Activated gamma-delta T cell treated with anti-CD3 and anti-CD28 coated beads, Interleukin-2, amount 50 U/mL, for 16 hours (primary cell): ENCODE results near the gene SSRP1.
"Not testable (repeated sequence)": the region's sequence is repeated elsewhere in the genome, so short reads cannot be mapped to it uniquely, and the experiment has no call there.

Source experiments
- DNase-seq: peaks from one replicate; pipeline ENCODE4 v3.0.0-alpha.2; 2020; ENCODE audit warnings: low read depth

Gene SSRP1

DNA sequence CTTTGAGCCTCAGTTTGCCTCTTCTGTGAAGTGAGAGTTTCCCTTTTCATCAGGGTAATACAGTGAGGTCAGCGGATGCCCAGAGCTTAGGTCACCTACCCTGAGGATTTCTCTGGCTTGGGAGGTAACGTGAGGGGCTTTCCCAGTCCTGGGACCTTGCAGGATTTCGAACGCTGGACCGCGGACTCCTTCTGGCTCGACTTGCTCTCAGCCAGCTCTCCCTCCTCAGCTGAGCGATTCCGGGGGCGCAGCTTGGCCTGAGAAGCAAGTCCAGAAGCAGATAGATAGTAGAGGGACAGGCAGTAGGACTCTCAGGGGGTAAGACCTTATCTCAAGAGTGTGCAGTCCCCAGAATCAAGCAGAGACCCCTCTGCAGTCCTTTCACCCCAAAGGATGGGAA, 34.9 kb downstream of the SSRP1 start:
- no peak for DNase-seq

DNA sequence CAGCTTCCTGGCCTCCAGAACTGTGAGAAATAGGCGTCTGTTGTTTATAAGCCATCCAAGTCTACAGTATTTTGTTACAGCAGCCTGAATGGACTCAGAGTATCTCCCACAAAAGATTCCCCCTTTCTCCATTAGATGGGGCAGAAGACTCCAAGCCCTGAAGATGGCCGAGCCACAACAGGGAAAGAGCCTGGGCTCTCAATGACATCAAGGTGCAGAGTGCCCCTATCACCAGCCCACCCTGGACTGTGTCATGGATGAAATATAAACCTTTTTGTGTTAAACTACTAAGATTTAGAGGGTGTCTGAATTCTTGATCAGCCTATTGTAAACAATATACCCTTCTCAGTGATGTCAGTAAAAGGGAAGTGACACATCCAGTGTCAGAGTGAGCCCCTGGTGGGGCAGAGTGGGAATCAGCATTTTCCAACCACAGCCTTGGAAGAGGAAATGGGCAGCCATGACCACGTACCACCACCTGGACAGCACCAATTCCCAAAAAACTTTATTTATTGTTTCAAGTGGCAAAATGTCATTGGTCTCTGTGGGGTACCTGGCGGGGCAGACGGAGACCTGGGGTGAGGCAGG, 36.4 kb downstream of the SSRP1 start:
- no peak for DNase-seq

DNA sequence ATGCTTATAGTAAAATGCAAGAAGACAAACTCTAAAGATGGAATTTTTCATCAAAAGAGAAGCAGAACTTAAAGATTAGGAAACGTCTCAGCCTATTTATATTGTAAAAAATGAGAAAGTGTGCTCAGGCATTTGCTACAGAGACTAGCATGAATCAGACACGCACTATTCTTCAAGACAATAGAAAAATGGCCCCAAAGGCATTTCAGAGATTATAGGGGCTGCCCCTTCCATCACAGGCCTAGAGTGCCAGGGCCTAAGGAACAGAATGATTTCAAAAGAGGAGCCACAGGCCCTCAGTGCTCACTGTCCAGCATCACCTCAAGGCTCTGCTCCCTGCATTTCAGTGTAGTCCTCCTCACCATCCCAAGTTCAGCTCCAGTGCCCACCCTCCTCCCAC, 38.5 kb downstream of the SSRP1 start:
- DNase-seq, result no peak

DNA sequence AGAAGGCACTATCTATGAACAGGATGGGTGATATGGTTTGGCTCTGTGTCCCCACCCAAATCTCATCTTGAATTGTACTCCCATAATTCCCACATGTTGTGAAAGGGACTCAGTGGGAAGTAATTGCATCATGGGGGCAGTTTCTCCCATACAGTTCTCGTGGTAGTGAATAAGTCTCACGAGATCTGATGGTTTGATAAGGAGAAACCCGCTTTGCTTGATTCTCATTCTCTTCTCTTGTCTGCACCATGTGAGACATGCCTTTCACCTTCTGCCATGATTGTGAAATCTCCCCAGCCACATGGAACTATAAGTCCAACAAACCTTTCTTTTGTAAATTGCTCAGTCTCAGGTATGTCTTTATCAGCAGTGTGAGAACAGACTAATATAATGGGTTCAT, 39.5 kb downstream of the SSRP1 start:
- DNase-seq, result not testable (repeated sequence)

DNA sequence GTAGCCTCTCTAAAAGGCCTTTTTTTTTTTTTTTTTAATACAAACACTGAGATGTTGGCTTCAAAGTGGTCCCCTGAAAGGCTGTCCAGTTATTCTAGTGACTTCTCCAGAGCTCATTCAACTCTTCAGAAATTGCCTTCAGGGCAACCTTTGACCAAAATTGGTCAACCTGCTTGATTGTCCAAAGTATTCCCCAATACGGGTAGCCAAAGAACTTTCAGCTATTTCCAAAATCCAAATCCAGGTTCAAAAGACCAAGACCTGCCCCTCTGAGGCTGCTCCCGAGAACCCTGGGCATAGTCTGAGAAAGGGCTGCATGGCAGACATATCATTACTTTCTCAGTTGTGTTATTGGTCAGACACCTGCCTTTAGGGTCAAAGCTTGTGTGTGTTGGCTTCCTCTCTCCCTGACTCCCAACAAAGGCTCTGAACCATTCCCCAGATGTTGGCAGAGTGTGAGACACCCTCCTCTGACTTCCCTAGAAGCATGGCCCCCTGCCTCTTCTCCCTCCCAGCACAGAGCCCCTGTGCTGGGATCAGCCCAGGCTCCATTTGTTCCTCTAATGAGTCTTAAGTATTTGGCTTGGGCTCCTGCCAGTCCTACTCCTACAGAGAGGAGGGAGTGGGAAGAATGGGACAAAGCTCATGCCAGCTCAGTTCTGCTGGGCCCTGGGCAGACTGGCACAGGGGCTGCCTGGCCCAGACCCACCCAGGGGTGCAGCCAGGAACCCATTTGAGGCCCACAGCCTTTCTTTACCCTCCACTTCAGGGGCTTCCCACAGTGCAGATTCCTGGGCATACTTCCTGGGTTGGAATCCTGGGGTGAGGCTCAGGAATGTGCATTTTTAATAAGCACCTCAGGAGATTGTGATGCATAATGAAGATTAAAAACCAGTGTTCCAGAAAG, 41.2 kb downstream of the SSRP1 start:
- no peak for DNase-seq

DNA sequence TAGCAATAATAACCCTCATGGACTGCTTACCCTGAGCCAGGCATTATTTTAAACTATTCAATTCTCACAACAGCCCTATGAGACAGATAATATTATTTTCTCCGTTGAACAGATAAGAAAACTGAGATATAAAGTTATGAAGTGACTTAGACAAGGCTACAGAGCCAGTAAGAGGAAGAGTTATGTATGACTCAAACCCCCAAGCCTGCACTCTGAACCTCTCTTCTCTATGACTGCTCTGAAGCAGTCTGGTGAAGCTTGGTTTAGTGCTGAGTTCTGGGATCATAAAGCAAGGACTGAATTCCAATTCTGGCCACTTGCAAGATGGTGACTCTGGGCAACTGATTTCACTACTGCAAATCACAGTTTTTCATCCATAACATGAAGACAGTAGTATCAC, 45.4 kb downstream of the SSRP1 start:
- DNase-seq, result no peak

DNA sequence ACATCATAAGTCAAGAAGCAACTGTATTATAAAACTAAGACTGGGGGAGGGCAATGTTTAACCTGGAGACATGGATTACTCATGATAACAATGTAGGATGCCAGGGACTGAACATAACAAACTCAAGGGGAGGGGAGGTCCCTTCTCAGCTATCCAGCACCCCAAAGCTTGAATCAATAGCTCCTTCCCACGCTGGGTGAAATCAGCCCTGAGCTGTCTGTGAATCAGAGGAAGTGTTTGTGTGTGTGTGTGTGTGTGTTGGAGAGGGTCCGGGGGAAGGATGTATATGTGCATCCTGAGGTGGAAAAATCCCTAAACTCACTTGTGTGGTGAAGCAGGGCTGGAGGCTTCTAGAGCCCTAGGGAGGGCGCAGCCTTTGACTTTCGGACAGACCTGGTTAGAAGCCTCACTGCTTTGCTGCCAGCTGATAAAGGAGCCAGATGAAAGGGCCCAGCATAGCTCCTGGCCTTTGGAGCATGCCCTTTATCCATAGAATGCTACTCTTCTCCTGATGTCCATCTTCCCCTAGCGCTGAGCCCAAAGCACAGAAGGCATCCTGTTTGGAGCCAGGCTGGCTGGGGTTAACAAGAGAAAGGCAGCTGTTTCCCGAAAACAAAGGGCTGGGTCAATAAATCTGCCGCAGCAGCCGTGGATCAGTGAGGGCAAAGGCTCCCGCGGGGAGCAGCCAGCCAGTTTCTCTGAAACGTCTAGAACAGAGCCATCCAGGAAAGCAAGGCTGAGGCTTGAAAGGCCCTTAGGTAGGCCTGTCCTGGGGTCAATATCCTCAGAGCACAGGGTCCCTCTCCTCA, 46.7 kb downstream of the SSRP1 start:
- no peak for DNase-seq

DNA sequence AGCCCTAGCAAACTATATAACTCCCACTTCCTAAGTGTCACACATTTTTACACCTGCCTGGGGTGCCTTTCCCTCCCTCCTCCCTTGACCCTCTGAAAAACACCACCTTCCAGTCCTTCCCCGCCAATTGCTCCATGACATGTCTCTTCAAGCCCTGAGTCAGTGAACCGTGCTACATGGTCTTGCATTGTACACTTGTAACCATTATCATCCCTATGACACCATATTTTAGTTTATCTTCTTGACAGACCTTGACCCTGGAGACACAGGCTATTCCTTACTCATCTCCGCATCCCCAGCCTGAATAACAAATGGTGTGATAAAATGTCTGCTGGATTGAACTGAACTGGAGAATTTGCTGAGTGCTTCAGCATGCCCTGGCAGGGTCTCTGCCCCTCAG, 47.8 kb downstream of the SSRP1 start:
- DNase-seq, result no peak

DNA sequence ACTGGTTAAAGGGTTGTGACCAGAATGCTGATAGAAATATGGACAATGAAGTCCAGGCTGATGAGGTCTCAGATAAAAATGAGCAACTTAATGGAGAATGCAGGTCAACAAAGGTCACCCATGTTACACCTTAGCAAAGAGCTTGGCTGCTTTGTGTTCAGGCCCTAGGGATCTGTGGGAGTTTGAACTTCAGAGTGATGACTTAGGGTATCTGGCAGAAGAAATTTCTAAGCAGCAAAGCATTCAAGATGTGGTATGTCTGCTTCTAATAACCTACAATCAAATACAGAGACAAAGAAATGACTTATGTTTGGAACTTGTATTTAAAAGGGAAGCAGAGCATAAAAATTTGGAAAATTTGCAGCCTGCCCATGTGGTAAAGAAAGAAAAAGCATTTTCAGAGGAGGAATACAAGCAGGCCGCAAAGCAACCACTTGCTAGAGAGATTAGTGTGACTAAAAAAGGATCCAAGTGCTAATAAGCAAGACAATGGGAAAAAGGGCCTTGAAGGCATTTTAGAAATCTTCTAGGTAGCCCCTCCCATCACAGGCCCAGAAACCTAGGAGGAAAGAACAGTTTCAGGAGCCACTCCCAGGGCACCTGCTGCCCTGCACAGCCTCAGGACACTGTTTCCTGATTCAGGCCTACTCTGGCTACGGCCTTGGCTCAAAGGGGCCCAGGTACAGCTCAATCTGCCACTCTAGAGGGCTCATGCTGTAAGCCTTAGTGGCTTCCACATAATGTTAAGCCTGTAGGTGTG, 52.3 kb downstream of the SSRP1 start:
- no peak for DNase-seq

DNA sequence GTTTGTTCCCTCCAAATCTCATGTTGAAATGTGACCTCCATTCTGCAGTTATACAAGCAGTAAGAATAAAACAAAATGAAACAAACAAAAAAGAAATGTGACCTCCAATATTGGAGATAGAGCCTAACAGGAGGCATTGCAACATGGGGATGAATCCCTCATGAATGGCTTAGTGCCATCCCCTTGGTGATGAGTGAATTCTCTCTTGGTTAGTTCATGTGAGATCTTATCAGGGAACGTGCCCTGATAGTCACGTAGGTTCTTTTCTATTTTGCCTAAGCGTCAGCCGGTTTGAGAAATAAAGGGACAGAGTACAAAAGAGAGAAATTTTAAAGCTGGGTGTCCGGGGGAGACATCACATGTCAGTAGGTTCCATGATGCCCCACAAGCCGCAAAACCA, 54.1 kb downstream of the SSRP1 start:
- not testable (repeated sequence) for DNase-seq

DNA sequence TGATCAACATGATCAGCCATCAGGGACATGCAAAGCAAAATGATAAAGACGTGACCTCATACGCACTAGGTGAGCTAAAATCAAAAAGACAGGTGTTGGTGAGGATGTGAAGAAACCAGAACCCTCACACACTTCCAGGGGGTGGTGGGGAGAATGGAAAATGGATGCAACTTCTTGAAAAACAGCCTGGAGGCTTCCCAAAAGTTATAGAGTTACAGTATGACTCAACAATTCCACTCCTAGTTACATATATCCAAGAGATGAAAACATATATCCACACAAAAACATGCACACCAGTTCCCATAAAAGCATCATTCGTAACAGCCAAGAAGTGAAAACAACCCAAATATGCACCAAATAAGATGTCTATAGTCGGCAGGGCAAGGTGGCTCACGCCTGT, 56.6 kb downstream of the SSRP1 start:
- no peak for DNase-seq

DNA sequence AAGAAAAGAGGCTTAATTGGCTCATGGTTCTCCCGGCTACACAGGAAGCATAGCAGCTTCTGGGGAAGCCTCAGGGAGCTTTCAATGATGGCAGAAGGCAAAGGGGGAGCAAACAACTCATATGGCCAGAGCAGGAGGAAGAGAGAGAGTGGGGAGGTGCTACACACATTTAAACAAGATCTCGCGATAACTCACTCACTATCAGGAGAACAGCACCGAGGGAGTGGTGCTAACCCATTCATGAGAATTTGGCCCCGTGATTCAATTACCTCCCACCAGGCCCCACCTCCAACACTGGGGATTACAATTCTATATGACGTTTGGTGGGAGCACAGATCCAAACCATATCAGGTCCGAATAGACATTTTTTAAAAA, 57.0 kb downstream of the SSRP1 start:
- no peak for DNase-seq

DNA sequence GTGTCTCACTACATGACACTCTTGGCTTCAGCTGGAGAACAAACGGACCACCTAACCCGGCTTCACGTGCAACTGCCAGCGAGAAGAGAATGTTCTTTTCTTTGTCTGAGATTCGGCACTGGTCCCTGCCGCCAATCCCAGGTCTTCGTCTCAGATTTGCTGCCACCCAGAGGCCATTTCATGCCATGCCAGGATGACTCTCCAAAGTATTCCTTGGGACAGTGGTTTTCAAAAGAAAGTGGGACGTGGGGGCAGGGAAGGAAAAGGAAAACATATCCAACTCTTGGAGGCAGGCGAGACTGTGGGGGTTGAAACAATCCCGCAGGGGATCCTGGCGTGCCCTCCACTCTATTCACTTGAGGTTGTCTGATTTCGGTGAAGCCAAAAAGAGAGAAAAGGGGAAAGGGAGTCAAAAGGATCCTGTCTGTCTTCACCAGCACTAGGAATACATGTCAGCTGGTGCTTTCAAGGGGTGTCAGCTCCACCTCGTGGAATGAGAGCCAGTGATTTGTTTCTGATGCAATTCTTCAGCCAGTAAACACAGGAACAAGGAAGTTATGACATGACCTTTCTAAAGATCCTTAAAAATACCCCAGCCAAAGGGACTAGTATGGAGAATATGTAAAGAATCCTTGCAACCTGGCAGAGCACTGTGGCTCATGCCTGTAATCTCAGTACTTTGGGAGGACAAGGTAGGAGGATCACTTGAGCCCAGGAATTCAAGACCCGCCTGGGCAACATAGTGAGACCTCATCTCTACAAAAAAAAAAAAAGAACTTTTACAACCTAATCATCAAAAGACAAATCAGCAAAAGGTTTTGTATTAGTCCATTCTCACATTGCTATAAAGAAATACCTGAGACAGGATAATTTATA, 57.6 kb downstream of the SSRP1 start:
- no peak for DNase-seq

DNA sequence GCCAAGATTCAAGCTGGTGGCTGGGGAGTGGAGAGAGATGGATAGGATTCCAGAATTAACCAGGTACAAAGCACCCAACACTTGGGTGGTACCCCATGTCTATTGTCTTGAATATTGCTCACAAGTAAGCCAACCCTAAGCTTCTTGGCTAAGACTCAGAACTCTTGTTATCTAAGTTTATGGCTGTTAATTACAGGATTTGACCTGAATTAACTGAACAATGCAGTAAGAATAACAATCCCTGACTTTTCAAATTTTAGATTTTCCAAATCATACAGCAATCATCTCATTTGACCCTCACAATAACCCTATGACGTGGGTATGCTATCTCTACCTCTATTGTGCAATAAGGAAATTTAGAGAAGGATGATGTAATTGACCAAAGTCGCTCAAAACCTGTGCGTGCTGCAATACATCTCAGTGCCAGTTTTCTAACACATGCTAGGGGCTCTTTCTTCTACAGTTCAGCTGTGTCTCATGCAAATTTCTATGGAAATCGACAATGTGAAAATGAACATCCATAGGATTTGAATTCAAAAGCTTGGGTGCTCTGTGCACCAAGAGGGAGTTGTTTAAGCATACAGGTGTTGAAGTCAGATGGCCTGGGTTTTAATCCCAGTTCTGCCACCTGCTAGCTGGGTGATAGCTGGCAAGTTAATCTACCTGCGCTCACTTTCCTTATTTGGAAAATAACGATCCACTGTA, 58.6 kb downstream of the SSRP1 start:
- no peak for DNase-seq

DNA sequence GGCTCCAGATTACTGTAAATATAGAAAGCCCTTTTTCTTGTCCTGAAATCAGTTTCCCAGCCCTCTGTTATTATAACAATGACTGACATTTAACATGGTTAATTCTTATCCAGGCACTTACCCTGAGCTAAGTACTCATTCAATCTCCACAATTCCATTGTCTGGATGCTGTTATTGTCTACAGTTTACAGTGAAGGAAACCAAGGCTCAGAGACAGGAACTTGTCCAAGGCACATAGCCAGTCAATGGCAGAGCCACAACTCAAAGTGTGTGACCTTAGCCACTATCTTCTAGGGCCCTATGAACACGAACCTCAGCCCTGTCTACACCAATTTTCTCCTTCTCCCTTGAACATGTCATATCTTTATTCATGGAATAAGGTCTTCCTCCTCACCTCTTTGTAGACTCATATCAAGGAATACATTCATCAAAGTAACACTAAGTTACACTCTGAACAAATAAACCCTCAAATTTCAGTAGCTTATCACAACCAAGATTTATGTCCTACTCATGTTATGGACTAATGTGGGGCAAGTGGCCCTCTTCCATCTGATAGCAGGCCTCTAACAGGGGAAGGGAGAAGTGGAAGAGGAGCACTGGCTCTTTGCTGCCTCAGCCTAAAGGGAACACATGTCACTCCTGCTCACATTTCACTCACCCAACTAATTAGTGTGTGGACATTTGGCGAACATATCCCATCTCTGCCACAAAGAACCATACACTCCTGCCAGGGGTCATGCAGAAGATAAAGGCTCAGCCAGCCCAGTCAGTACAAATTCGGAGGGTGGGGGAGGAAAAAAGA, 59.3 kb downstream of the SSRP1 start:
- no peak for DNase-seq
